AG04449 (cell line): Measurements from ENCODE around the gene SNTG2.

Source experiments
- CTCF ChIA-PET: fragments of 350-600 bp; formaldehyde crosslinking; extraction: SDS; loops from one replicate; lab custom pipeline; 2021; ENCODE audit warnings: antibody characterized with exemption; lab: Yijun Ruan, JAX
- POLR2A ChIA-PET: fragments of 400-600, 350-600 bp; formaldehyde crosslinking; extraction: SDS; loops from one replicate; lab custom pipeline; 2020; ENCODE audit warnings: antibody characterized with exemption, inconsistent platforms; lab: Yijun Ruan, JAX
- DNase-seq: peaks from one replicate; pipeline ENCODE4 v3.0.0-alpha.2; 2010; ENCODE audit warnings: low read depth, low spot score
- H3K4me3 ChIP-seq: 2 replicates; pipeline ENCODE4 v1.5.1; 2011; ENCODE audit warnings: low read depth, mild to moderate bottlenecking, control low read depth, low read length
- CTCF ChIP-seq: IDR thresholded peaks from one replicate; pipeline ENCODE4 v1.5.1; 2011; ENCODE audit warnings: mild to moderate bottlenecking, moderate library complexity, low read length, control low read depth, inconsistent platforms; ENCODE audit not compliant: insufficient read depth; ENCODE audit errors: missing control alignments

SNTG2 gene

GRCh38 chr2:1181893-1182292 lies 231.2 kb downstream of the SNTG2 start:
- CTCF ChIA-PET = no interaction called here
- TF ChIP-seq CTCF = no peak
- no peak for DNase-seq
- POLR2A ChIA-PET = no interaction called here
- H3K4me3 ChIP-seq = no peak overlapping the region

- no peak for DNase-seq
- ChIA-PET POLR2A (no interaction called here), CTCF (no interaction called here)
- TF ChIP-seq CTCF = no peak
- no peak overlapping the region for H3K4me3 ChIP-seq
Observed at GRCh38 chr2:1183300-1183699, 232.7 kb downstream of the SNTG2 start.

GRCh38 chr2:1186421-1186820 lies 235.8 kb downstream of the SNTG2 start:
- no peak for TF ChIP-seq CTCF
- ChIA-PET POLR2A (no interaction called here), CTCF (no interaction called here)
- no peak for DNase-seq
- H3K4me3 ChIP-seq = no peak overlapping the region

GRCh38 chr2:1187189-1187588 lies 236.5 kb downstream of the SNTG2 start:
- ChIA-PET CTCF (no interaction called here), POLR2A (no interaction called here)
- no peak for TF ChIP-seq CTCF
- no peak overlapping the region for H3K4me3 ChIP-seq
- no peak for DNase-seq

GRCh38 chr2:1192121-1192520 lies 241.5 kb downstream of the SNTG2 start:
- no peak overlapping the region for H3K4me3 ChIP-seq
- POLR2A ChIA-PET = no interaction called here
- no peak for TF ChIP-seq CTCF
- CTCF ChIA-PET = no interaction called here
- DNase-seq = no peak

GRCh38 chr2:1193801-1194200 lies 243.2 kb downstream of the SNTG2 start:
- H3K4me3 ChIP-seq = no peak overlapping the region
- no peak for DNase-seq
- TF ChIP-seq CTCF = no peak
- CTCF ChIA-PET = no interaction called here
- POLR2A ChIA-PET = no interaction called here
